ENCODE measurements around the gene DCUN1D5.
A peak's percentile ranks its signal among the peaks of the same experiment; 100 is the strongest.

DCUN1D5 gene

DNA sequence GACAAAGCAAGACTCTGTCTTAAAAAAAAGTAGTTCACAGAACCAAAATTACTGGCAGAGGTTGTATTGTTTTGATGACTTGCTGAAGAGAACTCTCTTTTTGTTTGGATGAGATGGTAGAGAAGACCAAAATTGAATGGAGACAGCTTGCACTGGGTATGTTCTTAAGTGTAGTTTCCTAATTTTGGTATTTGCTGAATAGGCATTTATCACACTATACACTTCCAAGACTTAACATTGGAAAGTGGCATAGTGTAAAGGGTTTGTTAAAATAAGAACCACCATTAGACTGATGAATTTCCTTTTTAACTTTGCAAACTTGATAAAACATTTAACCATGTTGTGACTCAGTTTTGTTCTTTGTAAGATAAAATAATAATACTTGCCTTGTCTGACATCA, 5.3 kb upstream of the DCUN1D5 start:
- H3K18ac ChIP-seq (ENCODE audit: low read depth in 1 of 2, low read length in 2 of 2), result no peak overlapping the region
- H2BK15ac ChIP-seq (ENCODE audit: low read depth, poor library complexity, severe bottlenecking), result no peak overlapping the region
- peaks cover 3% of the 10 kb centered on the region for H3K79me1 ChIP-seq (replicated peaks; ENCODE audit: low read length, poor library complexity, severe bottlenecking)
- H3K23ac ChIP-seq (ENCODE audit: low read length in 2 of 2), result no peak overlapping the region
- no peak overlapping the region for H3K4ac ChIP-seq (ENCODE audit: low read depth in 1 of 2, low read length in 2 of 2)
- H3K27ac ChIP-seq (ENCODE audit: low read length, poor library complexity, severe bottlenecking), result no peak overlapping the region
- no peak overlapping the region for H3K4me2 ChIP-seq (ENCODE audit: low read length, poor library complexity, severe bottlenecking)
- H3K9ac ChIP-seq (ENCODE audit: low read length), result no peak overlapping the region
- no peaks in the 10 kb centered on the region for H3K4me1 ChIP-seq (ENCODE audit: control insufficient read depth, insufficient read depth, low read depth, low read length)
- H4K91ac ChIP-seq (ENCODE audit: low read length), result no peak overlapping the region
- H3K9me3 ChIP-seq (ENCODE audit: control insufficient read depth, low read length), result no peaks in the 10 kb centered on the region
- H3K36me3 ChIP-seq (ENCODE audit: control insufficient read depth in 1 of 2, insufficient read depth in 2 of 2, low read depth in 1 of 2, low read length in 2 of 2), result no peaks in the 10 kb centered on the region
- H2BK120ac ChIP-seq (ENCODE audit: low read depth, low read length), result no peak overlapping the region
- no peak overlapping the region for H2AFZ ChIP-seq (ENCODE audit: low read depth, low read length)
- no peak overlapping the region for H2BK5ac ChIP-seq (ENCODE audit: low read depth, low read length, poor library complexity, severe bottlenecking)
- no peak for DNase-seq
- no peak overlapping the region for H3K14ac ChIP-seq (ENCODE audit: low read length in 2 of 2)
- H3K27me3 ChIP-seq (ENCODE audit: control insufficient read depth in 1 of 2, insufficient read depth in 1 of 2, low read length in 2 of 2), result peaks cover 0 to 10% of the 10 kb centered on the region in 2 experiments
- no peak overlapping the region for H3K4me3 ChIP-seq (ENCODE audit: insufficient read depth in 1 of 2, low read depth in 1 of 2, low read length in 2 of 2)
- H2BK12ac ChIP-seq (ENCODE audit: low read length in 2 of 2), result no peak overlapping the region
- no peak overlapping the region for H2AK5ac ChIP-seq (ENCODE audit: low read length, severe bottlenecking)
- H4K8ac ChIP-seq (ENCODE audit: low read length), result no peak overlapping the region

- H3K4me3 ChIP-seq (ENCODE audit: insufficient read depth in 1 of 2, low read depth in 1 of 2, low read length in 2 of 2), result peak overlapping the region; percentile 89 to 90
- WGBS, result under 1% methylated on average over 23 of the region's 26 CpGs
- H3K23ac ChIP-seq (ENCODE audit: low read length in 2 of 2), result peak overlapping the region; percentile 34 to 93
- peak overlapping the region; percentile 91 for H3K9ac ChIP-seq (ENCODE audit: low read length)
- peak; percentile 64 for DNase-seq
- H4K91ac ChIP-seq (ENCODE audit: low read length), result peak overlapping the region; percentile 47
- no peak overlapping the region for H2BK12ac ChIP-seq (ENCODE audit: low read length in 2 of 2)
- peaks cover 3% of the 10 kb centered on the region for H3K79me1 ChIP-seq (replicated peaks; ENCODE audit: low read length, poor library complexity, severe bottlenecking)
- peak overlapping the region; percentile 70 for H2AK5ac ChIP-seq (ENCODE audit: low read length, severe bottlenecking)
- H2BK15ac ChIP-seq (ENCODE audit: low read depth, poor library complexity, severe bottlenecking), result peak overlapping the region; percentile 30
- H2BK120ac ChIP-seq (ENCODE audit: low read depth, low read length), result peak overlapping the region; percentile 87
- no peaks in the 10 kb centered on the region for H3K9me3 ChIP-seq (ENCODE audit: control insufficient read depth, low read length)
- H3K27me3 ChIP-seq (ENCODE audit: control insufficient read depth in 1 of 2, insufficient read depth in 1 of 2, low read length in 2 of 2), result peaks cover 0 to 10% of the 10 kb centered on the region in 2 experiments
- peaks cover 6 to 8% of the 10 kb centered on the region in 2 experiments for H3K36me3 ChIP-seq (ENCODE audit: control insufficient read depth in 1 of 2, insufficient read depth in 2 of 2, low read depth in 1 of 2, low read length in 2 of 2)
- no peak overlapping the region for H3K14ac ChIP-seq (ENCODE audit: low read length in 2 of 2)
- peaks cover 2% of the 10 kb centered on the region for H3K4me1 ChIP-seq (ENCODE audit: control insufficient read depth, insufficient read depth, low read depth, low read length)
- peak overlapping the region; percentile 51 for H2BK5ac ChIP-seq (ENCODE audit: low read depth, low read length, poor library complexity, severe bottlenecking)
- H2AFZ ChIP-seq (ENCODE audit: low read depth, low read length), result peak overlapping the region; percentile 48
- peak overlapping the region; percentile 89 for H3K4me2 ChIP-seq (ENCODE audit: low read length, poor library complexity, severe bottlenecking)
- peak overlapping the region; percentile 82 to 85 for H3K4ac ChIP-seq (ENCODE audit: low read depth in 1 of 2, low read length in 2 of 2)
- peak overlapping the region; percentile 38 to 71 for H3K18ac ChIP-seq (ENCODE audit: low read depth in 1 of 2, low read length in 2 of 2)
- H4K8ac ChIP-seq (ENCODE audit: low read length), result no peak overlapping the region
- H3K27ac ChIP-seq (ENCODE audit: low read length, poor library complexity, severe bottlenecking), result peak overlapping the region; percentile 70
Measured at GRCh38 chr11:103091064-103091800, 728 bp downstream of the DCUN1D5 start.

- H3K18ac ChIP-seq (ENCODE audit: low read depth in 1 of 2, low read length in 2 of 2), result no peak overlapping the region
- H3K4me1 ChIP-seq (ENCODE audit: control insufficient read depth, insufficient read depth, low read depth, low read length), result peaks cover 2% of the 10 kb centered on the region
- H2AFZ ChIP-seq (ENCODE audit: low read depth, low read length), result no peak overlapping the region
- H2BK5ac ChIP-seq (ENCODE audit: low read depth, low read length, poor library complexity, severe bottlenecking), result no peak overlapping the region
- H3K23ac ChIP-seq (ENCODE audit: low read length in 2 of 2), result no peak overlapping the region
- H3K4me3 ChIP-seq (ENCODE audit: insufficient read depth in 1 of 2, low read depth in 1 of 2, low read length in 2 of 2), result no peak overlapping the region
- no peak overlapping the region for H3K4ac ChIP-seq (ENCODE audit: low read depth in 1 of 2, low read length in 2 of 2)
- no peak overlapping the region for H2BK120ac ChIP-seq (ENCODE audit: low read depth, low read length)
- H3K4me2 ChIP-seq (ENCODE audit: low read length, poor library complexity, severe bottlenecking), result no peak overlapping the region
- H2BK15ac ChIP-seq (ENCODE audit: low read depth, poor library complexity, severe bottlenecking), result no peak overlapping the region
- no peak overlapping the region for H2AK5ac ChIP-seq (ENCODE audit: low read length, severe bottlenecking)
- H3K79me1 ChIP-seq (replicated peaks; ENCODE audit: low read length, poor library complexity, severe bottlenecking), result peaks cover 4% of the 10 kb centered on the region
- no peak overlapping the region for H3K14ac ChIP-seq (ENCODE audit: low read length in 2 of 2)
- no peak overlapping the region for H4K8ac ChIP-seq (ENCODE audit: low read length)
- H3K27ac ChIP-seq (ENCODE audit: low read length, poor library complexity, severe bottlenecking), result no peak overlapping the region
- H3K9me3 ChIP-seq (ENCODE audit: control insufficient read depth, low read length), result no peaks in the 10 kb centered on the region
- H4K91ac ChIP-seq (ENCODE audit: low read length), result no peak overlapping the region
- H3K36me3 ChIP-seq (ENCODE audit: control insufficient read depth in 1 of 2, insufficient read depth in 2 of 2, low read depth in 1 of 2, low read length in 2 of 2), result peaks cover 9 to 35% of the 10 kb centered on the region in 2 experiments
- H2BK12ac ChIP-seq (ENCODE audit: low read length in 2 of 2), result no peak overlapping the region
- no peak for DNase-seq
- peak overlapping the region; percentile 42 for H3K9ac ChIP-seq (ENCODE audit: low read length)
- no peaks in the 10 kb centered on the region for H3K27me3 ChIP-seq (ENCODE audit: control insufficient read depth in 1 of 2, insufficient read depth in 1 of 2, low read length in 2 of 2)
Measured at GRCh38 chr11:103086461-103086860, 5.5 kb downstream of the DCUN1D5 start.

DNA sequence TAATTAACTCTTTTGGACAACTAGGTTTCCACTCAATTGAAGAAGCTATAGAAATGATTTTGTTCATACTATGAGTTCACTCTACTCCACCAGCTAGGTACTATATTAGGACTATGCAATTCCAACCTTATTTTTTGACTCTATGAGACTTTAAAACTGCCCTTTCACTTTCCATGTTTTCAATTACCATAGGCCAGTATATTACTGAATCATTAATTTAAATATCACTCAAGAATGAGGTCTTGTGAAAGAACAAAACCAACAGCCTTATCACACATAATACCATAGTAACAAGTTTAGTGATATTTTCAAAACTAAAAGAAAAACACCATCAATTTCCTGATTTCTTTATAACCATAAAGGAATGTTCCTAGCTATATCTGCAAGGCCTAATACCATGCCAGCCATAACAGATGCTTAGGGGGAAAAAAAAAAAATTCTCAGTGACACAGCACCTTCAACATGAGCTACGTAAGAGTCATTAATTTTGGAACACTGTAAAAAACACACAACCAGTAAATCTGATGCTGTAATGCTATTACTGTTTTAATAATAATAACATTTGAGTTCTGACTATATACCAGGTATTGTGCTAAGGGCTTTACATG, 6.1 kb downstream of the DCUN1D5 start:
- Histone ChIP-seq H3K4me2 (ENCODE audit: low read length, poor library complexity, severe bottlenecking) (no peak overlapping the region), H3K4me3 (ENCODE audit: insufficient read depth in 1 of 2, low read depth in 1 of 2, low read length in 2 of 2) (no peak overlapping the region), H3K27me3 (ENCODE audit: control insufficient read depth in 1 of 2, insufficient read depth in 1 of 2, low read length in 2 of 2) (no peaks in the 10 kb centered on the region), H3K9me3 (ENCODE audit: control insufficient read depth, low read length) (no peaks in the 10 kb centered on the region), H3K4ac (ENCODE audit: low read depth in 1 of 2, low read length in 2 of 2) (no peak overlapping the region), H3K36me3 (ENCODE audit: control insufficient read depth in 1 of 2, insufficient read depth in 2 of 2, low read depth in 1 of 2, low read length in 2 of 2) (peaks cover 9 to 41% of the 10 kb centered on the region in 2 experiments), H3K9ac (ENCODE audit: low read length) (peak overlapping the region; percentile 42), H2BK5ac (ENCODE audit: low read depth, low read length, poor library complexity, severe bottlenecking) (no peak overlapping the region), H3K27ac (ENCODE audit: low read length, poor library complexity, severe bottlenecking) (no peak overlapping the region), H3K18ac (ENCODE audit: low read depth in 1 of 2, low read length in 2 of 2) (no peak overlapping the region), H3K14ac (ENCODE audit: low read length in 2 of 2) (no peak overlapping the region), H4K91ac (ENCODE audit: low read length) (no peak overlapping the region), H3K23ac (ENCODE audit: low read length in 2 of 2) (no peak overlapping the region), H2AK5ac (ENCODE audit: low read length, severe bottlenecking) (no peak overlapping the region), H3K4me1 (ENCODE audit: control insufficient read depth, insufficient read depth, low read depth, low read length) (peaks cover 2% of the 10 kb centered on the region), H2BK120ac (ENCODE audit: low read depth, low read length) (no peak overlapping the region), H4K8ac (ENCODE audit: low read length) (no peak overlapping the region), H2BK12ac (ENCODE audit: low read length in 2 of 2) (no peak overlapping the region), H2BK15ac (ENCODE audit: low read depth, poor library complexity, severe bottlenecking) (no peak overlapping the region), H3K79me1 (replicated peaks; ENCODE audit: low read length, poor library complexity, severe bottlenecking) (peaks cover 4% of the 10 kb centered on the region), H2AFZ (ENCODE audit: low read depth, low read length) (no peak overlapping the region)
- no CpG with 5 or more reads among the region's 1 CpG for WGBS
- no peak for DNase-seq

Measured in mesenchymal stem cell (in vitro differentiated cells and primary cell).